Central memory CD8-positive, alpha-beta T cell (primary cell): ENCODE results near the gene ADCY1.
A peak's percentile ranks its signal among the peaks of the same experiment; 100 is the strongest.
"Not testable (repeated sequence)": the region's sequence is repeated elsewhere in the genome, so short reads cannot be mapped to it uniquely, and the experiment has no call there.

ENCODE experiments used
- ATAC-seq: fragments of 150-1000 bp; cut with Tn5 transposase; replicated peaks from 2 replicates; pipeline ENCODE4 v1.10.0; 2022; ENCODE audit warnings: mild to moderate bottlenecking, moderate FRiP score, moderate number of reproducible peaks; ENCODE audit not compliant: poor library complexity, severe bottlenecking; ENCODE audit errors: extremely low read depth
- DNase-seq, 2 donors: peaks; one replicate each; pipeline ENCODE4 v3.0.0; 2021; ENCODE audit warnings: low spot score in 2 of 2
- H3K27ac Mint-ChIP-seq: one replicate; pipeline ENCODE4 v1.8.0; 2022; ENCODE audit warnings: low read depth, mild to moderate bottlenecking, moderate library complexity, mixed read lengths
- H3K27me3 Mint-ChIP-seq: one replicate; pipeline ENCODE4 v1.8.0; 2022; ENCODE audit warnings: mixed read lengths
- H3K36me3 Mint-ChIP-seq: one replicate; pipeline ENCODE4 v1.8.0; 2022; ENCODE audit warnings: mild to moderate bottlenecking, moderate library complexity, mixed read lengths; ENCODE audit not compliant: insufficient read depth
- H3K4me1 Mint-ChIP-seq: one replicate; pipeline ENCODE4 v1.8.0; 2022; ENCODE audit warnings: mixed read lengths
- H3K4me3 Mint-ChIP-seq: one replicate; pipeline ENCODE4 v1.8.0; 2022; ENCODE audit warnings: mild to moderate bottlenecking, moderate library complexity, mixed read lengths
- H3K9me3 Mint-ChIP-seq: one replicate; pipeline ENCODE4 v1.8.0; 2022; ENCODE audit warnings: mixed read lengths

Gene ADCY1

DNA sequence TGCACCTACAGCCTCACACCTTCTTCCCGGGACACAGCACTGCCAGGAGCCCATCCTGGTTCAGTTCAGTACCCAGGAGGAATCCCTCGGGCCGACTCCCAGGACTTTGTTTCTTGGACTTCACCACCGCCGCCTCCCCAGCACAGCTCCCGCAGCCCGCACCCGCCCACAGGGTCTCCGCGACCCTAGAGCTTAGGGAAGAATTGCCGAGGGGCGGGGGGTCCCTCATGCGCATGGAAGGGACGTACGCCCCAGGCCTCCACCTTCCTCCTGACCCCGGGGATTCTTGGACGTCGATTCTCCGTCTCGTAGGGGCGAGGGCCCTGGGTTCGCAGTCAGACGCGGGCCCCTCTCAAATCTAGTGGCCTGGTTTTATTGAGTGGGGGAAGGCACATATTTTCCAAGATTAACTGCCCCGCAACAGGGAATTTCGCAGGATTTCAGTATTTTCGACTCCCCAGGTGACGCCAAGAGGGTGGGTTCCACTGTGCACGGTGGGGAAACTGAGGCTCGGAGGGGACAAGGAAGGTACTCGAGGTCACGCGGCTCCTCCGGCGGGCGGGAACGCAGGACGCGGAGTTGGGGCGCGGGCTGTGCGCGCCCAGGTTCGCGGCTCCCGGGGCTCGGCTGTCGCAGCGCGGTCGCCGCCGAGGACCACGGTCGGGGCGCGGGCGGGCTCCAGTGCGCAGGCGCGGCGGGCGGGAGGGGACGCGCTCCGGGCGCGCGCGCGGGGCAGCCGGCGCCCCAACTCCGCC lies at the start of gene ADCY1:
Gene ADCY1 (plus strand): TSS at position 708 of the 755 bp plus-strand sequence. CDS start 176 bp downstream, outside the sequence.
- Mint-ChIP-seq H3K27me3 (peaks cover 59% of the 10 kb centered on the region), H3K36me3 (peaks cover 1% of the 10 kb centered on the region), H3K4me1 (no peaks in the 10 kb centered on the region), H3K27ac (no peak within 1 kb of the TSS), H3K4me3 (peak within 1 kb of the TSS; percentile 34), H3K9me3 (no peaks in the 10 kb centered on the region)
- ATAC-seq (no peak), DNase-seq (no peak)

DNA sequence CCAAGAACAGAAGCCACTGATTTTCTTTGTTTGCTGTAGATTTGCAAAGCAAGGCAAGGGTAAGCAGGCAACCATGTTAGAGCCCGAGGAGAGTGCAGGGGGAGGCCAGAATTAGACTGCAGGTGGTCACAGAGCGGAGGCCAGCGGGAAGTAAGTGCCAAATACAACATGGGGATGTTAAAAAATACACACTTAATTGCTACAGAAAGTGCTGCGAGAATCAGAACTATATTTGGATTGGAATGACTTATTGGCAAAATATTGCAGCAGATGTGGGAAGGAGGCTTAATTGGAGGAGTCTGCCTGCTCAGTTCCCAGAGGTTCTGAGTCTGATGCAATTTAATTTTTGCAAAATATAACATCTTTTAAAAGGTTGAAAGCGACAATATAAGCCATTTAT lies 49.7 kb upstream of the ADCY1 start:
- Mint-ChIP-seq H3K4me1 (no peaks in the 10 kb centered on the region), H3K4me3 (no peak overlapping the region), H3K27me3 (peaks cover 22% of the 10 kb centered on the region), H3K9me3 (no peaks in the 10 kb centered on the region), H3K36me3 (peaks cover 2% of the 10 kb centered on the region), H3K27ac (no peak overlapping the region)
- ATAC-seq (no peak), DNase-seq (no peak)

GRCh38 chr7:45525057-45525456 lies 49.1 kb upstream of the ADCY1 start:
- peaks cover 2% of the 10 kb centered on the region for H3K36me3 Mint-ChIP-seq

DNA sequence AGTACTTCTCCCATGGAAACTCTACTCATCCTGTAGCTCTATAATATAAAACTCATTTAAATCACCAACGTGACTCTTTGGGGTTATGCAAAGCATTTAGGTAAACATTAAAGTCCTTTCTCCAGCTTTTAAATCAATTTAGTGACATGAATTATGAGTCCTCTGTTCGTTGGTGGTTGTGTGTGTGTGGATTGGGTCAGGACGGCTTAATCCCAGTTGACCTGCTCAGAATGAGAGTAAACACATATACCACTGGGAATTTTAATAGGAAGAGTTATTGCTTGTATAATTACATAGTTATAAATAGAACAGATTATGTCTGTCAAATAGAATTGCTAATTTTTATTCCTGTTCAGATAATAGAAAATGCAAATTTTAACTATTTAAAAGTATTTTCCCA lies 30.7 kb upstream of the ADCY1 start:
- Mint-ChIP-seq H3K4me3 (no peak overlapping the region), H3K27me3 (peaks cover 9% of the 10 kb centered on the region), H3K9me3 (peaks cover 15% of the 10 kb centered on the region), H3K27ac (no peak overlapping the region), H3K36me3 (no peaks in the 10 kb centered on the region), H3K4me1 (no peaks in the 10 kb centered on the region)
- DNase-seq (no peak), ATAC-seq (no peak)

More at GRCh38 chr7:45525057-45525456, 49.1 kb upstream of the ADCY1 start:
- ATAC-seq (no peak), DNase-seq (no peak)
- Mint-ChIP-seq H3K4me1 (no peaks in the 10 kb centered on the region), H3K9me3 (no peaks in the 10 kb centered on the region), H3K27ac (no peak overlapping the region), H3K4me3 (no peak overlapping the region), H3K27me3 (peaks cover 22% of the 10 kb centered on the region)

DNA sequence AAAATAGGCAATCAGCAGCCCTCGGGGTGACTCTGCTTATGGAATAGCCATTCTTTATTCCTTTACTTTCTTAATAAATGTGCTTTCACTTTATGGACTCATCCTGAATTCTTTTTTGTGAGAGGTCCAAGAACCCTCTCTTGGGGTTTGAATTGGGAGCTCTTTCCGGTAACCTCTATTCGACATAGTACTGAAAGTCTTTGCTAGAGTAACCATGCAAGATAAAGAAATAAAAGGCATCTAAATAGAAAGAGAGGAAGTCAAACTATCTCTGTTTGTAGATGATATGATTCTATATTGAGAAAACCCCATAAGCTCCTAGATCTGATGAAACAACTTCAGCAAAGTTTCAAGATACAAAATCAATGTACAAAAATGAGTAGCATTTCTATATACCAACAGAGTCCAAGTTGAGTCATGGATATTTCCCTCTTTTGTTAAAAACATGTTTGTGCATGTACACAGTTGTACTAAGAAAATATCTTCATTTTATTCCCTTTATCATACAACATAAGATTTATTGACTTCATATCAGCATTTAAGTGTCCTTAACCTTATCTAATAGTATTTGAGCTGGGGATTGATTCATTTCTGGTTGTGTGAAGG lies 29.0 kb upstream of the ADCY1 start:
- H3K36me3 Mint-ChIP-seq, H3K9me3 Mint-ChIP-seq, DNase-seq, H3K27ac Mint-ChIP-seq, ATAC-seq, H3K4me3 Mint-ChIP-seq, H3K4me1 Mint-ChIP-seq: not testable (repeated sequence)
- H3K27me3 Mint-ChIP-seq: peaks cover 10% of the 10 kb centered on the region

GRCh38 chr7:45548917-45549316 lies 25.3 kb upstream of the ADCY1 start:
- H3K9me3 Mint-ChIP-seq, DNase-seq, H3K4me3 Mint-ChIP-seq, H3K36me3 Mint-ChIP-seq, H3K27me3 Mint-ChIP-seq, H3K4me1 Mint-ChIP-seq, ATAC-seq, H3K27ac Mint-ChIP-seq: not testable (repeated sequence)

GRCh38 chr7:45563401-45563800 lies 10.8 kb upstream of the ADCY1 start:
- H3K36me3 Mint-ChIP-seq: no peaks in the 10 kb centered on the region

DNA sequence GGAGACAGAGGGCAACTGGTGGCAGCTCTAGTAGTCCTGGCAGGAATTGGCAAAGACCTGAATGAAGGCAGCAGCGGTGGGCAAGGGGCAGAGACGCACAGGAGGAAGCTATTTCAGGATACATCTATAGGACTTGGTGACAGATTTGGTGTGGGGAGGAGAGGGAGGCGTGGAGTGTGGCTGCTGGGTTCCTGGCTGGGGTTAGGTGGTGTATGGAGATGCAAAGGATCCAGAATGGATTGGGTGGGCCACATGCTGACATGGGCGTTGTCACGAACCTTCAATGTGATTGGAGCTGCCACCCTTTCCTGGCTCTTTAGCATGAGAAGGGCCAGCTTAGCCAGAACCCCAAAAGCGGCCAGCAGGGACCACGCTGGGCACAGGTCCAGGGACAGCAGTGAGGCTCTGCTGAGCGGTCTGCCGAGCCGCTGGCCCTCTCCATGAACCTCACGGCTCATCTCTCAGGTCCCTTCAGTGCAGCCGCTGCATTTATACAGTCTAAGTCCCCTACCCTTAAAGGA lies 10.2 kb upstream of the ADCY1 start:
- peaks cover 6% of the 10 kb centered on the region for H3K9me3 Mint-ChIP-seq
- H3K4me1 Mint-ChIP-seq: no peaks in the 10 kb centered on the region
- peaks cover 42% of the 10 kb centered on the region for H3K27me3 Mint-ChIP-seq
- ATAC-seq: no peak
- H3K27ac Mint-ChIP-seq: no peak overlapping the region
- no peak for DNase-seq
- no peak overlapping the region for H3K4me3 Mint-ChIP-seq
- H3K36me3 Mint-ChIP-seq: no peaks in the 10 kb centered on the region

More at GRCh38 chr7:45563401-45563800, 10.8 kb upstream of the ADCY1 start:
- ATAC-seq: no peak
- Mint-ChIP-seq H3K9me3 (peaks cover 6% of the 10 kb centered on the region), H3K4me1 (no peaks in the 10 kb centered on the region), H3K27ac (no peak overlapping the region), H3K4me3 (no peak overlapping the region), H3K27me3 (peaks cover 36% of the 10 kb centered on the region)
- DNase-seq: no peak

GRCh38 chr7:45564485-45564884 lies 9.7 kb upstream of the ADCY1 start:
- DNase-seq (no peak), ATAC-seq (no peak)
- peaks cover 47% of the 10 kb centered on the region for H3K27me3 Mint-ChIP-seq
- peaks cover under 1% of the 10 kb centered on the region for H3K36me3 Mint-ChIP-seq
- no peak overlapping the region for H3K27ac Mint-ChIP-seq
- no peaks in the 10 kb centered on the region for H3K4me1 Mint-ChIP-seq
- H3K4me3 Mint-ChIP-seq: no peak overlapping the region
- peaks cover 6% of the 10 kb centered on the region for H3K9me3 Mint-ChIP-seq

- Mint-ChIP-seq H3K36me3 (peaks cover 1% of the 10 kb centered on the region), H3K27me3 (peaks cover 46% of the 10 kb centered on the region), H3K27ac (no peak overlapping the region), H3K4me1 (no peaks in the 10 kb centered on the region), H3K9me3 (peaks cover 3% of the 10 kb centered on the region), H3K4me3 (no peak overlapping the region)
- DNase-seq (no peak), ATAC-seq (no peak)
Observed at GRCh38 chr7:45564886-45565455, 9.2 kb upstream of the ADCY1 start.

DNA sequence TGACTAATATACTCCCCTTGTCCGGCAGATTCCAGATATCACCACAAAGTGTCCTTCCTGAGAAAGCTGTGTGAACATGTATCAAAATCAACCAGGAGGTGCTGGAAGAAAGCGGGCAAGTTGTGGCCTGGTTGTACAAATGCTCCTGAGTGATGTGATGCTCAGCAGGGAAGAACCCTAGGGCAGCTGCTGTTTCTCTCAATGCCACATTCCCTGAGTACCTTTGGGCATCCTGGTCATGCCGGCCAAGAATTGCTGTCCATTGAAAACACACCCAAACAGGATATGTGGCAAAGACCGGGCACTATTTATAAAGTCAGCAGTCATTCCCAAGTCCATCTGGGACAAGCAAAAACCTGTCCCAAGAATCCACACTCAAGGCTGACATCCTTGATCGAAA lies 7.8 kb upstream of the ADCY1 start:
- Mint-ChIP-seq H3K27ac (no peak overlapping the region), H3K4me1 (no peaks in the 10 kb centered on the region), H3K36me3 (peaks cover 1% of the 10 kb centered on the region), H3K9me3 (no peaks in the 10 kb centered on the region), H3K27me3 (peaks cover 50% of the 10 kb centered on the region), H3K4me3 (no peak overlapping the region)
- DNase-seq (no peak), ATAC-seq (no peak)

DNA sequence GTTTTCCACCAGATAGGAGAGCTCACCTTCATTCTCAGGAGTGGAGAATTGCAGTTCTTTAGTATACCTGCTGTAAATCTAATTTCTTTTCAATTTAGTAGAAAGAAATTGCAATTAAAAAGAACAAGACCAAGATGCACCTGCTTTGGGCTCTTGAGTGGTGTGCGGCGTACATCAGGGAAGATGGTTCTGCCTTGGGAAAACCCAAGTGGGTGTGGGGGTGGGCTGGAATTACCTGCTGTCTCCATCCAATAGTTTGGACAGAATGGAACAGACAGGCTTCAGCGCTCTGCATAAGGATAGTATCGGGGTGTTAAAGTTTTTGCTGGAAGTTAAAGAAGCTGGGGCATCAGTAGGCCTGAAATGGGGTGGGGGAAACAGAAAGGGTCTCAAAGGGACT lies 7.2 kb upstream of the ADCY1 start:
- Mint-ChIP-seq H3K27ac (no peak overlapping the region), H3K4me3 (no peak overlapping the region), H3K4me1 (no peaks in the 10 kb centered on the region), H3K27me3 (peaks cover 51% of the 10 kb centered on the region), H3K36me3 (peaks cover 1% of the 10 kb centered on the region), H3K9me3 (no peaks in the 10 kb centered on the region)
- no peak for ATAC-seq
- no peak for DNase-seq

- DNase-seq: no peak
- no peak overlapping the region for H3K27ac Mint-ChIP-seq
- H3K4me3 Mint-ChIP-seq: no peak overlapping the region
- H3K36me3 Mint-ChIP-seq: peaks cover 1% of the 10 kb centered on the region
- no peaks in the 10 kb centered on the region for H3K9me3 Mint-ChIP-seq
- H3K27me3 Mint-ChIP-seq: peaks cover 55% of the 10 kb centered on the region
- no peaks in the 10 kb centered on the region for H3K4me1 Mint-ChIP-seq
- no peak for ATAC-seq
Observed at GRCh38 chr7:45567713-45568112, 6.5 kb upstream of the ADCY1 start.
